Panc1 (cell line): ENCODE measurements around the gene FAM184B. TPM values are rescaled to one million over a fixed set of nuclear protein-coding genes. Genes with fewer than 3 reads are reported as not detected.
"Not testable (repeated sequence)": the region's sequence is repeated elsewhere in the genome, so short reads cannot be mapped to it uniquely, and the experiment has no call there.

Experiments
- ATAC-seq: fragments of 200-7000 bp; cut with Tn5 transposase; 2 replicates; pipeline ENCODE4 v1.9.1; 2020; ENCODE audit warnings: mild to moderate bottlenecking, moderate library complexity
- BruUV-seq: library from RNA; stranded (reverse); fragments of 400-500 nt; replicated peaks from 2 replicates; lab custom pipeline; 2021; lab: Mats Ljungman, UMichigan
- CTCF ChIA-PET: fragments of 300-600 bp; sonication (Branson Sonifier 250); formaldehyde crosslinking; loops from one replicate; lab custom pipeline; 2022; ENCODE audit warnings: antibody characterized with exemption; lab: Charles Lee
- POLR2A ChIA-PET: fragments of 300-600 bp; sonication (Branson Sonifier 250); formaldehyde crosslinking; loops from one replicate; lab custom pipeline; 2022; ENCODE audit warnings: antibody characterized with exemption; lab: Charles Lee
- DNase-seq: peaks from one replicate; pipeline ENCODE4 v3.0.0-alpha.2; 2010; ENCODE audit warnings: low read depth, low spot score
- H3K27ac ChIP-seq: 2 replicates; pipeline ENCODE4 v1.5.1; 2011; ENCODE audit warnings: mild to moderate bottlenecking, low read length, inconsistent platforms
- H3K27me3 ChIP-seq: fragments of 200-500 bp; sonication (Bioruptor generic); 2 replicates; pipeline ENCODE4 v1.6.0; 2014; ENCODE audit warnings: low read length, inconsistent platforms; ENCODE audit not compliant: control insufficient read depth, insufficient read depth
- H3K36me3 ChIP-seq: fragments of 200-500 bp; sonication (Bioruptor generic); 2 replicates; pipeline ENCODE4 v1.5.1; 2014; ENCODE audit warnings: inconsistent platforms, mild to moderate bottlenecking, low read length, moderate library complexity; ENCODE audit not compliant: control insufficient read depth, insufficient read depth
- H3K4me1 ChIP-seq: 2 replicates; pipeline ENCODE4 v1.5.1; 2011; ENCODE audit warnings: inconsistent platforms, mild to moderate bottlenecking, low read length, moderate library complexity; ENCODE audit not compliant: control insufficient read depth, insufficient read depth
- H3K4me3 ChIP-seq, 2 experiments: 2 replicates each; pipeline ENCODE4 v1.5.1; 2011 to 2012; ENCODE audit warnings: low read depth in 2 of 2, low read length in 2 of 2, mild to moderate bottlenecking in 2 of 2, inconsistent platforms in 1 of 2, moderate library complexity in 1 of 2
- H3K9me3 ChIP-seq: fragments of 200-500 bp; sonication (Bioruptor generic); 2 replicates; pipeline ENCODE4 v1.5.1; 2014; ENCODE audit warnings: low read depth, mild to moderate bottlenecking, inconsistent platforms, low read length, moderate library complexity; ENCODE audit not compliant: control insufficient read depth, insufficient read depth
- POLR2AphosphoS5 ChIP-seq: IDR thresholded peaks from 2 replicates; pipeline ENCODE4 v1.6.1; 2012; ENCODE audit warnings: mild to moderate bottlenecking, low read depth, low read length, moderate library complexity
- SIN3A ChIP-seq: IDR thresholded peaks from 2 replicates; pipeline ENCODE4 v1.6.1; 2012; ENCODE audit warnings: low read depth, mild to moderate bottlenecking, low read length, moderate library complexity, borderline replicate concordance; ENCODE audit not compliant: insufficient read depth
- TCF7L2 ChIP-seq: IDR thresholded peaks from 2 replicates; pipeline ENCODE4 v1.6.1; 2011; ENCODE audit warnings: mild to moderate bottlenecking, low read depth, low read length, inconsistent platforms
- in situ Hi-C: cut with HindIII; loops from 2 replicates; pipeline ENCODE4 v1.10.0; 2016; ENCODE audit warnings: low sequenced_read_pairs, low pct_unique_long_range_greater_than_20kb
- intact Hi-C: fragments of 100-400 bp; cut with micrococcal nuclease; formaldehyde crosslinking; loops from one replicate; pipeline ENCODE4 v1.10.0; 2022; ENCODE audit not compliant: unreplicated experiment
- total RNA-seq: library from RNA; stranded (reverse); gene quantifications from one replicate; pipeline ENCODE4 v1.2.1, GENCODE V29; 2021; ENCODE audit not compliant: unreplicated experiment
- TF ChIP-seq, protein P1 (sequence below): fragments of 450-650 bp; IDR thresholded peaks from 2 replicates; pipeline ENCODE4 v1.5.1; 2017; ENCODE audit warnings: mild to moderate bottlenecking
- TF ChIP-seq, protein P2 (sequence below), 2 experiments: IDR thresholded peaks; 2 replicates each; pipeline ENCODE4 v1.6.1; 2011 to 2012; ENCODE audit warnings: low read depth in 2 of 2, control low read depth in 1 of 2, low read length in 1 of 2, mild to moderate bottlenecking in 1 of 2, moderate library complexity in 1 of 2; ENCODE audit not compliant: insufficient read depth in 1 of 2

The FAM184B gene
- total RNA-seq, 1 experiment from 2014 or later: 0.03 TPM

GRCh38 chr4:17713779-17714178, 67.6 kb downstream of the FAM184B start:
- ATAC-seq: no peak
- intact Hi-C loops: no loop called here

DNA sequence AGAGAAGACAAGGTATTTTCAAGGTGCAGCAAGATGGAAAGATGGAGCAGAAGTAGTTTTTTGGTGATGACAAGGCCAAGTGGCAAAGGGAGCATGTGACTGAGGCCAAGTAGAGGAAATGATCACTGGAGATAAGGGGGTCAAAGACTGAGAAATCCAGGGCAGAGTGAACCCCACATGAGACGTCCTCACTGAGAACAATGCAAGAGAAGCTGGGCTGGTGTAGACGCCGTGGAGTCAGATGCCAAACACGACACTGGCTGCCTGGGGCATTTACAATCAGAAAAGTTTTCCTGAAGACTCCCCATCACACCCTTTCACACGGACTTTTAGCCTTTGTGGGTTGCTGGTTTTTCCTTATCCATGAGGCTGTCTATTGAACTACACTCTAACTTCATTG, 69.3 kb downstream of the FAM184B start:
- POLR2A ChIA-PET: no interaction called here
- H3K27me3 ChIP-seq: no peaks in the 10 kb centered on the region
- intact Hi-C loops (no loop called here), in situ Hi-C loops (no loop called here)
- no peak overlapping the region for H3K4me3 ChIP-seq
- DNase-seq: no peak
- H3K36me3 ChIP-seq: no peaks in the 10 kb centered on the region
- ATAC-seq: no peak
- TF ChIP-seq, protein P1, sequence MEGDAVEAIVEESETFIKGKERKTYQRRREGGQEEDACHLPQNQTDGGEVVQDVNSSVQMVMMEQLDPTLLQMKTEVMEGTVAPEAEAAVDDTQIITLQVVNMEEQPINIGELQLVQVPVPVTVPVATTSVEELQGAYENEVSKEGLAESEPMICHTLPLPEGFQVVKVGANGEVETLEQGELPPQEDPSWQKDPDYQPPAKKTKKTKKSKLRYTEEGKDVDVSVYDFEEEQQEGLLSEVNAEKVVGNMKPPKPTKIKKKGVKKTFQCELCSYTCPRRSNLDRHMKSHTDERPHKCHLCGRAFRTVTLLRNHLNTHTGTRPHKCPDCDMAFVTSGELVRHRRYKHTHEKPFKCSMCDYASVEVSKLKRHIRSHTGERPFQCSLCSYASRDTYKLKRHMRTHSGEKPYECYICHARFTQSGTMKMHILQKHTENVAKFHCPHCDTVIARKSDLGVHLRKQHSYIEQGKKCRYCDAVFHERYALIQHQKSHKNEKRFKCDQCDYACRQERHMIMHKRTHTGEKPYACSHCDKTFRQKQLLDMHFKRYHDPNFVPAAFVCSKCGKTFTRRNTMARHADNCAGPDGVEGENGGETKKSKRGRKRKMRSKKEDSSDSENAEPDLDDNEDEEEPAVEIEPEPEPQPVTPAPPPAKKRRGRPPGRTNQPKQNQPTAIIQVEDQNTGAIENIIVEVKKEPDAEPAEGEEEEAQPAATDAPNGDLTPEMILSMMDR: no peak
- no peak for TF ChIP-seq SIN3A
- TF ChIP-seq TCF7L2: no peak
- TF ChIP-seq, protein P2, sequence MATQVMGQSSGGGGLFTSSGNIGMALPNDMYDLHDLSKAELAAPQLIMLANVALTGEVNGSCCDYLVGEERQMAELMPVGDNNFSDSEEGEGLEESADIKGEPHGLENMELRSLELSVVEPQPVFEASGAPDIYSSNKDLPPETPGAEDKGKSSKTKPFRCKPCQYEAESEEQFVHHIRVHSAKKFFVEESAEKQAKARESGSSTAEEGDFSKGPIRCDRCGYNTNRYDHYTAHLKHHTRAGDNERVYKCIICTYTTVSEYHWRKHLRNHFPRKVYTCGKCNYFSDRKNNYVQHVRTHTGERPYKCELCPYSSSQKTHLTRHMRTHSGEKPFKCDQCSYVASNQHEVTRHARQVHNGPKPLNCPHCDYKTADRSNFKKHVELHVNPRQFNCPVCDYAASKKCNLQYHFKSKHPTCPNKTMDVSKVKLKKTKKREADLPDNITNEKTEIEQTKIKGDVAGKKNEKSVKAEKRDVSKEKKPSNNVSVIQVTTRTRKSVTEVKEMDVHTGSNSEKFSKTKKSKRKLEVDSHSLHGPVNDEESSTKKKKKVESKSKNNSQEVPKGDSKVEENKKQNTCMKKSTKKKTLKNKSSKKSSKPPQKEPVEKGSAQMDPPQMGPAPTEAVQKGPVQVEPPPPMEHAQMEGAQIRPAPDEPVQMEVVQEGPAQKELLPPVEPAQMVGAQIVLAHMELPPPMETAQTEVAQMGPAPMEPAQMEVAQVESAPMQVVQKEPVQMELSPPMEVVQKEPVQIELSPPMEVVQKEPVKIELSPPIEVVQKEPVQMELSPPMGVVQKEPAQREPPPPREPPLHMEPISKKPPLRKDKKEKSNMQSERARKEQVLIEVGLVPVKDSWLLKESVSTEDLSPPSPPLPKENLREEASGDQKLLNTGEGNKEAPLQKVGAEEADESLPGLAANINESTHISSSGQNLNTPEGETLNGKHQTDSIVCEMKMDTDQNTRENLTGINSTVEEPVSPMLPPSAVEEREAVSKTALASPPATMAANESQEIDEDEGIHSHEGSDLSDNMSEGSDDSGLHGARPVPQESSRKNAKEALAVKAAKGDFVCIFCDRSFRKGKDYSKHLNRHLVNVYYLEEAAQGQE (IDR thresholded peaks at IDR 0.05; ENCODE audit: insufficient read depth in 1 of 2, low read depth in 2 of 2, low read length in 1 of 2): no peak
- no peak for TF ChIP-seq POLR2AphosphoS5
- BruUV-seq: no TSS peak
- H3K27ac ChIP-seq: no peak overlapping the region
- H3K4me1 ChIP-seq: no peaks in the 10 kb centered on the region
- no peaks in the 10 kb centered on the region for H3K9me3 ChIP-seq
- CTCF ChIA-PET: no interaction called here

More at GRCh38 chr4:17713779-17714178, 67.6 kb downstream of the FAM184B start:
- TF ChIP-seq TCF7L2: no peak
- TF ChIP-seq, protein P1: no peak
- TF ChIP-seq, protein P2 (IDR thresholded peaks at IDR 0.05; ENCODE audit: insufficient read depth in 1 of 2, low read depth in 2 of 2, low read length in 1 of 2): no peak
- no peak for TF ChIP-seq POLR2AphosphoS5
- TF ChIP-seq SIN3A: no peak
- Histone ChIP-seq H3K27me3 (no peaks in the 10 kb centered on the region), H3K27ac (no peak overlapping the region), H3K36me3 (no peaks in the 10 kb centered on the region), H3K4me3 (no peak overlapping the region), H3K9me3 (no peaks in the 10 kb centered on the region), H3K4me1 (no peaks in the 10 kb centered on the region)
- no peak for DNase-seq
- ChIA-PET POLR2A (no interaction called here), CTCF (interaction anchor here (0.6 kb wide), 1 partner anchor 99 kb away, joined by 3 read pairs; no protein-coding TSS in a partner anchor)
- in situ Hi-C loops: no loop called here
- no TSS peak for BruUV-seq

DNA sequence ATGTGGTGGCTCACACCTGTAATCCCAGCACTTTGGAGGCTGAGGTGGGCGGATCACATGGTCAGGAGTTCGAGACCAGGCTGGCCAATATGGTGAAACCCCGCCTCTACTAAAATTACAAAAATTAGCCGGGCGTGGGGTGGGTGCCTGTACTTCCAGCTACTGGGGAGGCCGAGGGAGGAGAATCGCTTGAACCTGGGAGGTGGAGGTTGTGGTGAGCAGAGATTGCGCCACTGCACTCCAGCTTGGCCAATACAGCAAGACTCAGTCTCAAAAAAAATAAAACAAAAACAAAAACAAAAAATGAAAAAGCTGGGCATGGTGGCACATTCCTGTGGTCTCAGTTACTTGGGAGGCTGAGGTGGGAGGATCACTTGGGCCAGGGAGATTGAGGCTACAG, 70.2 kb downstream of the FAM184B start:
- intact Hi-C loops, DNase-seq, ATAC-seq, H3K4me3 ChIP-seq, H3K27me3 ChIP-seq, CTCF ChIA-PET, BruUV-seq, H3K36me3 ChIP-seq, POLR2A ChIA-PET, H3K4me1 ChIP-seq, H3K9me3 ChIP-seq, in situ Hi-C loops, H3K27ac ChIP-seq: not testable (repeated sequence)
